IPS-20b (cell line): ENCODE results near the gene PSMA5.
"Not testable (repeated sequence)": the region's sequence is repeated elsewhere in the genome, so short reads cannot be mapped to it uniquely, and the experiment has no call there.

ENCODE experiments used
- H3K27ac ChIP-seq: one replicate; pipeline ENCODE4 v1.5.1; 2013; ENCODE audit warnings: low read length
- H3K27me3 ChIP-seq: 2 replicates; pipeline ENCODE4 v1.6.1; 2013; ENCODE audit warnings: mild to moderate bottlenecking, low read length, inconsistent platforms; ENCODE audit not compliant: insufficient read depth
- H3K36me3 ChIP-seq: 2 replicates; pipeline ENCODE4 v1.6.1; 2013; ENCODE audit warnings: low read depth, mild to moderate bottlenecking, inconsistent platforms, low read length, moderate library complexity; ENCODE audit not compliant: insufficient read depth
- H3K4me1 ChIP-seq: 2 replicates; pipeline ENCODE4 v1.6.1; 2013; ENCODE audit warnings: mild to moderate bottlenecking, control low read depth, inconsistent platforms, low read length, moderate library complexity; ENCODE audit not compliant: insufficient read depth
- H3K4me3 ChIP-seq: 2 replicates; pipeline ENCODE4 v1.5.1; 2013; ENCODE audit warnings: mild to moderate bottlenecking, low read length, inconsistent platforms
- H3K9ac ChIP-seq: 2 replicates; pipeline ENCODE4 v1.6.1; 2013; ENCODE audit warnings: low read depth, mild to moderate bottlenecking, inconsistent platforms, low read length, moderate library complexity
- H3K9me3 ChIP-seq: 2 replicates; pipeline ENCODE4 v1.6.1; 2013; ENCODE audit warnings: mild to moderate bottlenecking, low read depth, low read length, inconsistent platforms; ENCODE audit not compliant: insufficient read depth

Gene PSMA5

DNA sequence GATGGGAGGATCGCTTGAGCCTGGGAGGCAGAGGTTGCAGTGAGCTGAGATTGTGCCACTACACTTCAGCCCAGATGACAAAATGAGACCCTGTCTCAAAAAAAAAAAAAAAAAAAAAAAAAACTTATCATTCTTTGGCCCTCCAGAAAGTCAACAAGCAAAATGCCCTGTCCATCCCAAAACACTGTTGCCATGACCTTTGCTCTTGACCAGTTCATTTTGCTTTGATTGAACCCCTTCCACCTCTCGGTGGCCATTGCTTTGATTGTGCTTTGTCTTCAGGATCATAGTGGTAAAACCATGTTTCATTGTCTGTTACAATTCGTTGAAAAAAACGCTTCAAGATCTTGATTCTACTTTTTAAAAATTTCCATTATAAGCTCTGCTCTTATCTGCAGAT, 31.6 kb upstream of the PSMA5 start:
- Histone ChIP-seq H3K9me3 (peaks cover 19% of the 10 kb centered on the region), H3K27me3 (peaks cover 7% of the 10 kb centered on the region), H3K36me3 (no peaks in the 10 kb centered on the region), H3K4me1 (no peaks in the 10 kb centered on the region), H3K9ac (no peak overlapping the region), H3K27ac (no peak overlapping the region), H3K4me3 (no peak overlapping the region)

DNA sequence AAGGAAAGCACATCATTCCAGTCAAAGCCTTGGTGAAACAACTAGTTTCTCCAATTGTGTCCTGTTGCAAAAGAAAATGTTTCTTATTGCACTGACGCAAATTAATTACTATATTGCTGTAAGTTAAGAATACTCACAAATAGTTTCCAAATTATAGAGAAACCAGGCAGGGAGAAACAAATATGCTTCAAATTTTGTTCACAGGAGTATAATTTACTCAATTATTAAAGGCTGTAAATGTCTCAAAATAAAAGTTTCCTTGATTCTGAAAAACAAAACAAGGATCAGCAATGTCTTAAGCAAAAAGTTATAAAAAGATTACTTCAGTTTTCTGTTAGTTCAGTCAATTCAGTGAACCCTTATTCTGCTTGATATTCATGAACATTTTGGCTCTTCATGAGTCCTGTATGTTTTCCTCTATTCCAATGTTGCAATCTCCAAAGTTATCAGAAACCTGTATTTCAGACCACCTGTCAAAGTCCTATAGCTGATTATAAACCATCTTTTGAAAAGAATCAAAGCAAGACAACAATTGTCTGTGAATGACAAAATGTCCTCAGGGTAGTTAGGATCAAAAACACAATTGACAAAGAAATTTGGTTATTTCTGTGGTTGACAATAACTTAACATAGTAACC, 28.4 kb upstream of the PSMA5 start:
- H3K36me3 ChIP-seq = no peaks in the 10 kb centered on the region
- H3K9me3 ChIP-seq = peaks cover 19% of the 10 kb centered on the region
- H3K27me3 ChIP-seq = no peaks in the 10 kb centered on the region
- no peaks in the 10 kb centered on the region for H3K4me1 ChIP-seq
- no peak overlapping the region for H3K27ac ChIP-seq
- H3K9ac ChIP-seq = no peak overlapping the region
- no peak overlapping the region for H3K4me3 ChIP-seq

GRCh38 chr1:109447524-109447923, 21.3 kb upstream of the PSMA5 start:
- no peaks in the 10 kb centered on the region for H3K4me1 ChIP-seq
- H3K4me3 ChIP-seq = no peak overlapping the region
- no peak overlapping the region for H3K27ac ChIP-seq
- no peaks in the 10 kb centered on the region for H3K36me3 ChIP-seq
- H3K9me3 ChIP-seq = no peaks in the 10 kb centered on the region
- 0 out of 2 replicates have a peak, but pooled peaks cover 19% of the 10 kb centered on the region for H3K27me3 ChIP-seq
- H3K9ac ChIP-seq = no peak overlapping the region

DNA sequence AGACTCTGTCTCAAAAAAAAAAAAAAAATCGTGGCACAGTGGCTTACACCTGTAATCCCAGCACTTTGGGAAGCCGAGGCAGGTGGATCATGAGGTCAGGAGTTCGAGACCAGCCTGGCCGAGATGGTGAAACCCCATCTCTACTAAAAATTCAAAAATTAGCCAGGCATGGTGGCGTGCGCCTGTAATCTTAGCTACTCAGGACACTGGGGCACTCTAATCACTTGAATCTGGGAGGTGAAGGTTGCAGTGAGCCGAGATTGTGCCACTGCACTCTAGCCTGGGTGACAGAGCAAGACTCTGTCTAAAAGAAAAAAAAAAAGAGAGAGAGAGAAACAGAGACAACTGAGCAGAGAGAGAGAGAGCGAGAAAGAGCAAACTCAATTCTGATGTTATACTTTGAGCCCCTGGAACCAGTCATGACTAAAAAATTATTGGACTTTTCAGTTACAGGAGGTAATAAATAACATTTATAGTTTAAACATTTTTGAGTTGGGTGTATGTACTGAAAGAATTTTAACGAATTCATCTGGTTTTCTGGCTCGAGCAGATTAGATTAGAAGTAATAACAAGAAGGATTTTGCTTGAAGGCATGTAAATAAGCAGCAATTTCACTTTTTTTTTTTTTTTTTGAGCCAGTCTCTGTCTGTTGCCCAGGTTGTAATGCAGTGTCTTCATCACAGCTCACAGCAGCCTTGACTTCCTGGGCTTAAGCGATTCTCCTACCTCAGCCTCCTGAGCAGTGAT, 19.9 kb upstream of the PSMA5 start:
- H3K27me3 ChIP-seq = 0 out of 2 replicates have a peak, but pooled peaks cover 19% of the 10 kb centered on the region
- not testable (repeated sequence) for H3K4me1 ChIP-seq, H3K36me3 ChIP-seq, H3K9me3 ChIP-seq, H3K9ac ChIP-seq, H3K27ac ChIP-seq, H3K4me3 ChIP-seq

- no peak overlapping the region for H3K27ac ChIP-seq
- H3K9me3 ChIP-seq = no peaks in the 10 kb centered on the region
- H3K4me1 ChIP-seq = no peaks in the 10 kb centered on the region
- 0 out of 2 replicates have a peak, but pooled peaks cover 24% of the 10 kb centered on the region for H3K27me3 ChIP-seq
- H3K36me3 ChIP-seq = no peaks in the 10 kb centered on the region
- H3K4me3 ChIP-seq = no peak overlapping the region
- H3K9ac ChIP-seq = no peak overlapping the region
Measured at GRCh38 chr1:109444346-109444745, 18.1 kb upstream of the PSMA5 start.

DNA sequence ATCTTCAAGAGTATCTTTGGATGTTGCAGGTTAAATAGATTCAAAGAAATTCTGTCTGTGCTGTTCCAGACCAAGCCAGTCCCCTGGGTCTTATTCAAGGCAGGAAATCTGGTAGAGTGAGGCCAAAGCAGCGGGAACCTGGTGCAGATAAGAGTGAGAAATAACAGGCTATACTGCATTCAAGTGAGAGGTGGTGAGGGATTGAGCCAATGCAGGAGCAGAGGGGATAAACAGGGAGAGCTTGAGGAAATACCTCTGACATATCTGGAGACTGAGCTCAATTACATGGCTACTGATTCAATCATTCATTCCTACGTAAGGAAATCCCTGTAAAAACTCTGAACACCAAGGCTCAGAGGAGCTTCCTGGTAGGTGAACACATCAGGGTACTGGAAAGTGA, 17.2 kb upstream of the PSMA5 start:
- H3K9ac ChIP-seq = no peak overlapping the region

DNA sequence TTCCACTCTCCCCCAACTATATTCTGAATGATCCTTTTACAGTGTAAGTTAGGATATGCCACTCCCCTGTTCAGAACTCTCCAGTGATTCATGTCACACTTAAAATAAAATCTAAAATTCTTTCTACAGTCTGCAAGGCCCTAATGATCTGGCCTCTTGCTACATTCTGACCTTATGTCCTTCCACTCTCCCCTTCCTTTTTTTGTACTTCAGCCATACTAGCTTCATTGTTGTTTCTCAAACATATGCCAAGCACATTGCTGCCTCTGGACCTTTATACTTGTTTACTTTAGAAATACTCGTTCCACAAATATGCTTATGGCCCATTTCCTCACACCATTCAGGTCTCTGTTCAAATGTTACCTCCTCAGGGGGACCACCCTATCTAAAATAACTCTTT, 14.8 kb upstream of the PSMA5 start:
- H3K27ac ChIP-seq = no peak overlapping the region

More for the DNA sequence above, 17.2 kb upstream of the PSMA5 start:
- H3K4me3 ChIP-seq = no peak overlapping the region
- no peaks in the 10 kb centered on the region for H3K4me1 ChIP-seq
- H3K27ac ChIP-seq = no peak overlapping the region
- no peaks in the 10 kb centered on the region for H3K36me3 ChIP-seq
- no peaks in the 10 kb centered on the region for H3K9me3 ChIP-seq
- 0 out of 2 replicates have a peak, but pooled peaks cover 24% of the 10 kb centered on the region for H3K27me3 ChIP-seq

GRCh38 chr1:109438798-109439297, 12.6 kb upstream of the PSMA5 start:
- H3K9me3 ChIP-seq = 0 out of 2 replicates have a peak, but pooled peaks cover 9% of the 10 kb centered on the region
- no peak overlapping the region for H3K9ac ChIP-seq
- H3K27me3 ChIP-seq = 0 out of 2 replicates have a peak, but pooled peaks cover 6% of the 10 kb centered on the region
- no peak overlapping the region for H3K27ac ChIP-seq
- H3K36me3 ChIP-seq = no peaks in the 10 kb centered on the region
- H3K4me1 ChIP-seq = no peaks in the 10 kb centered on the region
- no peak overlapping the region for H3K4me3 ChIP-seq

More for the DNA sequence above, 14.8 kb upstream of the PSMA5 start:
- Histone ChIP-seq H3K36me3 (no peaks in the 10 kb centered on the region), H3K27me3 (0 out of 2 replicates have a peak, but pooled peaks cover 21% of the 10 kb centered on the region), H3K9me3 (no peaks in the 10 kb centered on the region), H3K4me3 (no peak overlapping the region), H3K4me1 (no peaks in the 10 kb centered on the region), H3K9ac (no peak overlapping the region)

DNA sequence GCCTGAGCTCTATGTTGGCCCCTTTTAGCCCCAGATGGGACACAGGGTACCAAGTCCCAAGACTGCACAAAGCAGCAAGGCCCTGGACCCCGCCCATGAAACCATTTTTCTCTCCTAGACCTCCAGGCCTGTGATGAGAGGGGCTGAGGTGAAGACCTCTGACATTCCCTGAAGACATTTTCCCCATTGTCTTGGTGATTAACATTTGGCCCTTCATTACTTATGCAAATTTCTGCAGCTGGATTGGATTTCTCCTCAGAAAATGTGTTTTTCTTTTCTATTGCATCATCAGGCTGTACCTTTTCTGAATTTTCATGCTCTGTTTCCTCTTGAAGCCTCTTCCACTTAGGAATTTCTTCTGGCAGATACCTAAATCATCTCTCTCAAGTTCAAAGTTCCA, 8.2 kb upstream of the PSMA5 start:
- H3K36me3 ChIP-seq = no peaks in the 10 kb centered on the region
- 0 out of 2 replicates have a peak, but pooled peaks cover 9% of the 10 kb centered on the region for H3K9me3 ChIP-seq
- no peak overlapping the region for H3K27ac ChIP-seq
- no peak overlapping the region for H3K9ac ChIP-seq
- H3K27me3 ChIP-seq = no peaks in the 10 kb centered on the region
- H3K4me3 ChIP-seq = no peak overlapping the region
- no peaks in the 10 kb centered on the region for H3K4me1 ChIP-seq

- H3K9ac ChIP-seq = no peak overlapping the region
- no peak overlapping the region for H3K4me3 ChIP-seq
- no peak overlapping the region for H3K27ac ChIP-seq
- no peaks in the 10 kb centered on the region for H3K27me3 ChIP-seq
- H3K36me3 ChIP-seq = no peaks in the 10 kb centered on the region
- 0 out of 2 replicates have a peak, but pooled peaks cover 9% of the 10 kb centered on the region for H3K9me3 ChIP-seq
- H3K4me1 ChIP-seq = no peaks in the 10 kb centered on the region
Measured at GRCh38 chr1:109433322-109433721, 7.1 kb upstream of the PSMA5 start.

GRCh38 chr1:109432336-109432735, 6.1 kb upstream of the PSMA5 start:
- no peak overlapping the region for H3K4me3 ChIP-seq
- H3K36me3 ChIP-seq = no peaks in the 10 kb centered on the region
- 0 out of 2 replicates have a peak, but pooled peaks cover 4% of the 10 kb centered on the region for H3K4me1 ChIP-seq
- H3K27me3 ChIP-seq = no peaks in the 10 kb centered on the region
- H3K9ac ChIP-seq = no peak overlapping the region
- H3K27ac ChIP-seq = no peak overlapping the region
- 0 out of 2 replicates have a peak, but pooled peaks cover 9% of the 10 kb centered on the region for H3K9me3 ChIP-seq

DNA sequence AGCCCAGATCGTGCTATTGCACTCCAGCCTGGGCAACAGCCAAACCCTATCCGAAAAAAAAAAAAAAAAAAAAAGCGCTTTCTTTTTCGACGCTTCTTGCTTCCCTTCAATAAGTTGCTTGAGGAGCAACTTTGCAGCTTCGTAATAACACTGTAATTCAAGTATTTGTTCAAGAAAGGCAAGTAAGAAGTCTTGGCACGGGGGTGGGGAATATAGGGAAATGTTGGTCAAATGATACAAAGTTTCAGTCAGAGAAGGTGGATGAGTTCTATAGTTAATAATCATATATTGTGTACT, 871 bp upstream of the PSMA5 start:
- peak overlapping the region; percentile 34 for H3K27ac ChIP-seq

More for the DNA sequence above, 871 bp upstream of the PSMA5 start:
- no peaks in the 10 kb centered on the region for H3K36me3 ChIP-seq
- H3K4me1 ChIP-seq = 0 out of 2 replicates have a peak, but pooled peaks cover 10% of the 10 kb centered on the region
- H3K4me3 ChIP-seq = peak overlapping the region; percentile 92
- peak overlapping the region; percentile 85; the same call in 1 of the 2 replicates for H3K9ac ChIP-seq
- H3K9me3 ChIP-seq = no peaks in the 10 kb centered on the region
- no peaks in the 10 kb centered on the region for H3K27me3 ChIP-seq
